ENCODE measurements around the gene AGAP1.

AGAP1 gene

GRCh38 chr2:235976956-235977355 lies 483.1 kb downstream of the AGAP1 start:
- DNase-seq (ENCODE audit: low read depth in 2 of 3, low spot score in 1 of 3): no peak

- no peak for DNase-seq (ENCODE audit: low read depth in 2 of 3, low spot score in 1 of 3)
These were observed 483.6 kb downstream of the AGAP1 start for GRCh38 chr2:235977445-235977844.

- DNase-seq (ENCODE audit: low read depth in 2 of 3, low spot score in 1 of 3): no peak
These were observed 484.2 kb downstream of the AGAP1 start for GRCh38 chr2:235978022-235978421.

- DNase-seq (ENCODE audit: low read depth in 2 of 3, low spot score in 1 of 3): no peak
These were observed 485.2 kb downstream of the AGAP1 start for GRCh38 chr2:235979037-235979436.

- DNase-seq (ENCODE audit: low read depth in 2 of 3, low spot score in 1 of 3): no peak
These were observed 486.1 kb downstream of the AGAP1 start for GRCh38 chr2:235979753-235980435.

GRCh38 chr2:235981631-235982030 lies 487.8 kb downstream of the AGAP1 start:
- no peak for DNase-seq (ENCODE audit: low read depth in 2 of 3, low spot score in 1 of 3)

GRCh38 chr2:235983016-235983415 lies 489.2 kb downstream of the AGAP1 start:
- no peak for DNase-seq (ENCODE audit: low read depth in 2 of 3, low spot score in 1 of 3)

GRCh38 chr2:235984552-235984951 lies 490.7 kb downstream of the AGAP1 start:
- DNase-seq (ENCODE audit: low read depth in 2 of 3, low spot score in 1 of 3): no peak

- no peak for DNase-seq (ENCODE audit: low read depth in 2 of 3, low spot score in 1 of 3)
These were observed 492.5 kb downstream of the AGAP1 start for GRCh38 chr2:235986361-235986760.

- DNase-seq (ENCODE audit: low read depth in 2 of 3, low spot score in 1 of 3): no peak
These were observed 494.6 kb downstream of the AGAP1 start for GRCh38 chr2:235988271-235989015.

GRCh38 chr2:235989591-235989990 lies 495.7 kb downstream of the AGAP1 start:
- no peak for DNase-seq (ENCODE audit: low read depth in 2 of 3, low spot score in 1 of 3)

GRCh38 chr2:235990344-235990743 lies 496.5 kb downstream of the AGAP1 start:
- DNase-seq (ENCODE audit: low read depth in 2 of 3, low spot score in 1 of 3): no peak

GRCh38 chr2:235992024-235992423 lies 498.2 kb downstream of the AGAP1 start:
- DNase-seq (ENCODE audit: low read depth in 2 of 3, low spot score in 1 of 3): no peak

- DNase-seq (ENCODE audit: low read depth in 2 of 3, low spot score in 1 of 3): no peak
These were observed 502.6 kb downstream of the AGAP1 start for GRCh38 chr2:235996419-235996818.

GRCh38 chr2:235999011-235999410 lies 505.2 kb downstream of the AGAP1 start:
- DNase-seq (ENCODE audit: low read depth in 2 of 3, low spot score in 1 of 3): no peak

- DNase-seq (ENCODE audit: low read depth in 2 of 3, low spot score in 1 of 3): no peak
These were observed 507.5 kb downstream of the AGAP1 start for GRCh38 chr2:236001166-236001828.

- no peak for DNase-seq (ENCODE audit: low read depth in 2 of 3, low spot score in 1 of 3)
These were observed 508.0 kb downstream of the AGAP1 start for GRCh38 chr2:236001854-236002253.

GRCh38 chr2:236008006-236008405 lies 514.2 kb downstream of the AGAP1 start:
- DNase-seq (ENCODE audit: low read depth in 2 of 3, low spot score in 1 of 3): no peak

GRCh38 chr2:236008857-236009256 lies 515.0 kb downstream of the AGAP1 start:
- no peak for DNase-seq (ENCODE audit: low read depth in 2 of 3, low spot score in 1 of 3)

- no peak for DNase-seq (ENCODE audit: low read depth in 2 of 3, low spot score in 1 of 3)
These were observed 517.3 kb downstream of the AGAP1 start for GRCh38 chr2:236010920-236011685.

- DNase-seq (ENCODE audit: low read depth in 2 of 3, low spot score in 1 of 3): no peak
These were observed 518.3 kb downstream of the AGAP1 start for GRCh38 chr2:236012155-236012554.
